Measurements from ENCODE around the gene FUT6.

DNA sequence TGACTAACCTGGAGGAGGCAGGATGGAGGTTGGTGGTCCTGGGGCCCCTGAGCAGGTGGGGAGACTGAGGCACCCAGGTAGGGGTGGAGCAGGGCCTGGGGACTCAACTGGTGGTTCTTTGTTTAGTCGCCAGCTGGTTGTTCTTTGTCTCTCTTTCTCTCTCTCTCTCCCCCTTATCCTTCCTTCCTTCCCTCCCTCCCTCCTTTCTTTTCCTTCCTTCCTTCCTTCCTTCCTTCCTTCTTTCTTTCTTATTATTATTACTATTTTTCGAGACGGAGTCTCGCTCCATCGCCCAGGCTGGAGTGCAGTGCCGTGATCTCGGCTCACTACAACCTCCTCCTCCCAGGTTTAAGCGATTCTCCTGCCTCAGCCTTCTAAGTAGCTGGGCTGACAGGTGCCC, 41.3 kb downstream of the FUT6 start:
- TF ChIP-seq, protein P1, sequence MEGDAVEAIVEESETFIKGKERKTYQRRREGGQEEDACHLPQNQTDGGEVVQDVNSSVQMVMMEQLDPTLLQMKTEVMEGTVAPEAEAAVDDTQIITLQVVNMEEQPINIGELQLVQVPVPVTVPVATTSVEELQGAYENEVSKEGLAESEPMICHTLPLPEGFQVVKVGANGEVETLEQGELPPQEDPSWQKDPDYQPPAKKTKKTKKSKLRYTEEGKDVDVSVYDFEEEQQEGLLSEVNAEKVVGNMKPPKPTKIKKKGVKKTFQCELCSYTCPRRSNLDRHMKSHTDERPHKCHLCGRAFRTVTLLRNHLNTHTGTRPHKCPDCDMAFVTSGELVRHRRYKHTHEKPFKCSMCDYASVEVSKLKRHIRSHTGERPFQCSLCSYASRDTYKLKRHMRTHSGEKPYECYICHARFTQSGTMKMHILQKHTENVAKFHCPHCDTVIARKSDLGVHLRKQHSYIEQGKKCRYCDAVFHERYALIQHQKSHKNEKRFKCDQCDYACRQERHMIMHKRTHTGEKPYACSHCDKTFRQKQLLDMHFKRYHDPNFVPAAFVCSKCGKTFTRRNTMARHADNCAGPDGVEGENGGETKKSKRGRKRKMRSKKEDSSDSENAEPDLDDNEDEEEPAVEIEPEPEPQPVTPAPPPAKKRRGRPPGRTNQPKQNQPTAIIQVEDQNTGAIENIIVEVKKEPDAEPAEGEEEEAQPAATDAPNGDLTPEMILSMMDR (IDR thresholded peaks at IDR 0.05), result no peak
- TF ChIP-seq POLR2A (IDR thresholded peaks at IDR 0.05), result no peak
